Inferior parietal cortex (tissue), 1 donor: ENCODE measurements around the gene LUZP1.

ENCODE experiments used
- DNase-seq: peaks from one replicate; pipeline ENCODE4 v3.0.0-alpha.2; 2016; ENCODE audit errors: extremely low spot score

The LUZP1 gene

DNA sequence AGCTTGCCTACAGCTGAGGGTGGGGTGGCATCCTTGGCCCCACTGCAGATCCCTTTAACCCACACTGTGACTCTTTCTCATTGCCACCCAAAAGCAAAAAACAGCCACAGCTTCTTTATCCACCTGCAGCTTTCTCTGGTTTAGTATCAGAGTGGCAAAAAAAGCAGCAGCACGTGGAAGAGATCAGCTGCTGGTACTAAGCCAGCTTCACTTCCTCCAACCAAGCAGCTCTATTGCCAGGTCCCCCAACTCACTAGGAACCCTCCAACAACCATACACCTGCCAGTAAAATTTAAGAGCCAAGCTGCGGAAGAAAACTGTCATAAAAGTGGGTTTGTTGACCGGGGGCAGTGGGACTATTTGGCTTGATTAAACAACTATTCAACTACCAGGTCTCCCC, 83.0 kb downstream of the LUZP1 start:
- no peak for DNase-seq

DNA sequence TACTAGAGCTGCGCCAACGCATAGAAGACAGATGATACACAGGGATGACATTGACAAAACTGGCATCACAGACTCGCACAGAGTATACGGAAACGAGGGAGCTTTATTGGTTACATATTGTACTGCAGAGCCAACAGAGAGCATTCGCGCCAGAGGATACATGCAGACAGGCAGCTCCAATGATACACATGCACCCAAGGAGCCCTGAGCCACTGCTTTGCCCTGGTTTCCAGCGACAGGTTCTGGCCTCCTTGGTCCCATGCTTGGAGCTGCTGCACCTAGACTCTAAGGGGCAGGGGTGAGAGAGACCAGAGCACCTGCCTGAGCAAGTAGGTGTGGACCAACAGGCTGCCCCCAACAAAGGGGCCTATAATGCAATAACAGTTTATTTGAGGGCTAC, 83.8 kb downstream of the LUZP1 start:
- DNase-seq, result no peak

DNA sequence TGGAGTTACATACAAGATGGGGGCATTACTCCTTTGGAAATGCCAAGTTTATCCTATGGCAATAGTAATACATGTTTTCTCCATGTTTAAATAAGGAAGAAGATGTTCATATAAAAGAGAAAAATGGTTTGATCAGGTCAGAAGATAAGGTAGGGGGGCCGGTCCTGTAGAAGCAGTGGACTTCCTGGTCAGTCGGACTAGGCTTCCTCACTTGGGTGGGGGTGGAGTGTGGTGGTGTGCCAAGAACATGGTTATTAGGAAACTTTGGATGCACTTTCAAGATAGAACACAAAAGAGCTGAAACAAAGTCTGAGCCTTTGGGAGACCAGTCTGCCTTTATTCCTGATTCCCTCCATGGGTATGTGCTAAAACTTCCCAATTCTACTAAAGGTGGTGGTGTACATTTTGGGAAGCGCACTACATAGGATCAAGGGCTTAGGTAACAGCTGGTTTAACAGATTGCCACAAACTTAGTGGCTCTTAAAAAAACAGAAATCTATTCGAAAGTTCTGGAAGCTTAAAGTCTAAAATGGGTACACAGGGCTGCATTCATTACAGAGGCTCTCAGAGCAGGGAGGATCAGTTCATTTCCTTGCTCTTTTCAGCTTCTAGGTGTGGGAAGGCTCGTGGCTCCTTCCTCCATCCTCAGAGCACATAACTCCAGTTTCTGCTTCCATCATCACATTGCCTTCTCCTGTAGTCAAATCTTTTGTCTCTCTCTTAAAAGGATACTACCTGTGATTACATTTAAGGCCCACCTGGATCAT, 84.8 kb downstream of the LUZP1 start:
- DNase-seq, result no peak

DNA sequence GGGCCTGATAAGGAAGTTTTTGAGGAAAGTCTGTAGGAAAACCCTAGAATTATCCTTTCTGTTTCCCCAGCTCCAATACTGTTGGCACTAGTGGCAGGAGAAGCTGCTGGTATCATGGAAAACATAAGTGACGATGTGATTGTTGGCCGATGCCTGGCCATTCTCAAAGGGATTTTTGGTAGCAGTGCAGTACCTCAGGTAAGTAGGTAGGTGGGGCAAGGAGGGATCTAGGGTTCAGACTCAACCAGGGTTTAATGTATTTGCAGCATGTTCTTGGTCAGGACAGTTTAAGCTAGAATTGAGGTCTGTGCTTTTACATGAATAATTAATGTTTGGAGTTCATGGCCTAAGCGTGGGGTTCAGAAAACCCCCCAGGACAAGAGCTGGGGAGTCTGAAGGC, 87.3 kb downstream of the LUZP1 start:
- DNase-seq, result no peak

DNA sequence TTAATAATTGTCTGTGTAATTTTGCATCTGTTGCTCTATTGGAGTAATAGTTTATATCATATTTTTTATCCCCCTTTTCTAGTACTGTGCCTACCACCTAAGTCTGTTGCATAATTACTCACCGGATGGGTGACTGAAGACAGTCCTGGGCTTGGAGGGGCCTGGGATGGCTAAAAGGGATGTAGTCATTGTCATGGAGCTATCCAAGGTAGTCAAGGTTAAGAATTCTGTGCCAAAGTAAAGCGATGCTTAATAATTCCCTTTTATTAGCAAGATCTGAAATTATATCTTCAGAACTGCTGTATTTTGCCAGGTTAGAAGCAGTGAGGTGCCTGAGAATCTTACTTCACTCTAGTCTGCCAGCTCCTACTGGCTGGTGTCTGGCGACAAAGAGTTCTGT, 87.8 kb downstream of the LUZP1 start:
- DNase-seq, result no peak

DNA sequence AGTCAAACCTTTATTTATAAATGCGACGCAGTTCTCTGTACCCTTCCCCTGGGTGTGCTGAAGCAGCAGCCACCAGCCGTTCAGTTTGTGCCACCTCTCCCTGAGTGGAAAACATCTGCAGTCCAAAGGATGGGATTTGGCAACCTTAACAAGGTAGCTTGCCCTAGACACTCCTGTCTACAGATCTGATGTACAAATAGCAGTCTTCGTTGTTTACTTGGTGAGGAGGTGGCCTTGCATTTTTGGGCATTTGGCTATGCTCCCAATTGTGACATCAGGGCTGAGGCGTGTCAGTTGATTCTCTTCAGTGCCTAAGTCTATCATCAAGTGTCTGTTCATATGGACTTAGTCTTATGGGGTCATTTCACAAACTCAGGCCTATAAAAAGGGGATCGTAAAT, 89.6 kb downstream of the LUZP1 start:
- DNase-seq, result no peak

DNA sequence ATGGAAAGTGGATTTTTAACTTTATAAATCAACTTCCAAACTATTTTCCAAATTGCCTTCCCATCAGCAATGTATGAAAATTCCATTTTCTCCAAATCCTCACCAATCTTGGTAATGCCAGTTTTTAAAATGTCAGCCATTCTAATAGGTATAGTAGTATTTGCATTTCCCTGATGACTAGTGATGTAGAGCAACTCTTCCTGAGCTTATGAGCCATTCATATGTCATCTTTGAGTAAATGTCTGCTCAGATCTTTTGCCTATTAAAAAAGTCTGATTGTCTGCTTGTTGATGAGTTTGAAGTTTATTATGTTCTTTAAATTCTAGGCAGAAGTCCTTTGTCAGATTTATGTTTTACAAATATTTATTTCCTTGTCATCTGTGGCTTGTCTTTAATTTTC, 94.6 kb downstream of the LUZP1 start:
- DNase-seq, result no peak

DNA sequence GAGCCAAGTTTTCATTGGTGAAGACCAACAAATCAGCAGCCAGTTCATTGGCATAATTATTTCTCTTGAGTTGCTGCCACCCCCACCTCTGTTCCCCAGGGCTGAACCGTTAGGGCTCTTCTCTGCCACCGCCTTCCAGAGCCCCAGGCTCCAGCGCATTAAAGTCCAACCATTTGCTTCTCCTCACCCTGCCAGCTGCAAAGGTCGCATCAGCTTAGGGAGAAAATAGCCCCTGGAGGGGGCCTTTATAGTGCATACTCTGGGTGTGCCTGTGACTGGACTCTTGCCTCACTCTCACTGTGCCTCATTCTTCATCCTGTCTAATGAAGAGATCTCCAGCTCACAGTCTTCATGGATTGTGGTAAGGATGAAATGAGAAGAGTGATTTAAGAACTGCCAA, 99.0 kb downstream of the LUZP1 start:
- DNase-seq, result no peak

DNA sequence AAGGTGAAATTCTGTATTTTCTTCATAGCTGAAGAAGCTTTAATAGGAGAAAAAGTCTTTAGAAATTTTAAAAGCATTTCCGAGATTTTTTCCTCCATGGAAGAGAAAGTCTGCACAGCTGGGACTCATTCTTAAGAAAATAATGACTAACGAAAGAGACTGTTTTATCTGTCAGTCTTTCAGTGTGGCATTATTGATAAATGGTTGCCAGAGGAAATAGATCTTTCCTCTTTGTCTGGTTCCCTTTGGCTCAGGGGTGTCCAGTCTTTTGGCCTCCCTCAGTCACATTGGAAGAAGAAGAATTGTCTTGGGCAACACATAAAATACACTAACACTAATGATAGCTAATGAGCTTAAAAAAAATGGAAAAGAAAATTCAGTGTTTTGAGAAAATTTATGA, 99.5 kb downstream of the LUZP1 start:
- DNase-seq, result no peak

DNA sequence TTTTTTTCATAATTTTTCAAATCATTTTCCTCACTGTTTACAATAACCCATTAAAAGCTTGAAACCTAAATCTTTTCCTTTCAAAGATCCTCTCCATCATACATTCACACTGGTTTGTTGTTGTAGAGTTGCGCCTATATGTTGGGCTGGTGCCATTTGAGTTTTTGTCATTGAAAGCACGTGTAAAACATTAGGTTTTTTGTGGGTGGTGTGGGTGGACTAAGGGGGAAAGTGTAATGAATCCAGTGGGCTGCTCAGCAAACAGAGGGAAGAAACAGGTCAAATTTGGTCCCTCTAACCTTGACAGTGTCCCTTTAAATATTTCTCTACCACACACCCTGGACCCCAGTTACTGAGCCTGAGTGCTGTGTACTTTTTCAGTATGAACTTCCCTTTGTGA, 102.6 kb downstream of the LUZP1 start:
- DNase-seq, result no peak

DNA sequence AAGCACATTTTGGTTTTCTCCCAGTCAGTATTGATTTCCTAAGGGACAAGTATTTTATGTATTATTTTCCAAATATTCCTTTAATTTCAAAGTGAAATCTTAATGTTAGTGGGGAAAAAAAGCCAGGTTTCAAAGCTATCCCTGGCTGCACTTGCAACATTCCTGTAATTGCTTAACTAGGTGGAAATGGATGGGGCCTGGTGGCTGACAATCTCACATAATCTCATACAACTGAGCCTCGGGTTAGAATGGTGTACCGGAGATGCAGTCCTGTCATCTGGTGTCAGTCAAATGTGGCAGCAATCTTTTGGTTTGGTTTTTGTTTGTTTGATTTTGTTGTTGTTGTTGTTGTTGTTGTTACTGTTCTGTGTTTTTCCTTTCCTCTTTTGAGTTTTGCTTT, 103.3 kb downstream of the LUZP1 start:
- DNase-seq, result no peak

DNA sequence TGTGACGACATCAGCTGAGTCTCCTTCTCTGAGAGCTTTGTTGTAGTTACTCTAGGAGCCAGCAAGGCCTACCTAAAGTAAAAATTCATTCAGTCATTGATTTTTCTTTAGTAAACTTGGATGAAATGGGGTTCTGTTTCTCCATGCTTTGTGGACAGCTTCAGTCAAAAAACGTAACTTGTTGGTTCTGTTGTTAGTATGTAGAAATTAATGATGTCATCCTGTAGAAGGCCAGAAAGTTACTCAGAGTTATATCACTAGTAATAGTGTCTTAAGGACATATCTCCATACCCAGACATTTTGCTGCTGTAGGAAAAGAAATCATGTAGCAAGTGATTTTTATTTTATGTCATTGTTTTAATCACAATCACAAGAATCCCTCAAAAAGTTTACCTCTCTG, 106.4 kb downstream of the LUZP1 start:
- no peak for DNase-seq

DNA sequence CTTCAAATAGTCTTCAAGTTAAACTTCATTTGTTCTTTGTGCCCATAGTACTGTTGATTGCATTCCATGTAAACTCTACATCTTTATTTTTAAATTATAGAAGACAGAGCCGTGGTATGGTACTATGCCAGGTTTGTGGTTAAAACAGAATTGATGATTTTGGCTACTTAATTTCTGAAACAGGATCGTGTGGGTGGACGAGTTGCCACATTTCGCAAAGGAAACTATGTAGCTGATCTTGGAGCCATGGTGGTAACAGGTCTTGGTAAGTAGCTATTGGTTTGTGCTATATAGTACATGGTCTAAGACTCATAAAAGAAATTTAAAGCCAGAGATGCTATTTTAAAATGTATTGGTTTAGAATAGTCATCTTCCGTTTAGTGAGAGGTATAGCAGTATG, 111.4 kb downstream of the LUZP1 start:
- no peak for DNase-seq

DNA sequence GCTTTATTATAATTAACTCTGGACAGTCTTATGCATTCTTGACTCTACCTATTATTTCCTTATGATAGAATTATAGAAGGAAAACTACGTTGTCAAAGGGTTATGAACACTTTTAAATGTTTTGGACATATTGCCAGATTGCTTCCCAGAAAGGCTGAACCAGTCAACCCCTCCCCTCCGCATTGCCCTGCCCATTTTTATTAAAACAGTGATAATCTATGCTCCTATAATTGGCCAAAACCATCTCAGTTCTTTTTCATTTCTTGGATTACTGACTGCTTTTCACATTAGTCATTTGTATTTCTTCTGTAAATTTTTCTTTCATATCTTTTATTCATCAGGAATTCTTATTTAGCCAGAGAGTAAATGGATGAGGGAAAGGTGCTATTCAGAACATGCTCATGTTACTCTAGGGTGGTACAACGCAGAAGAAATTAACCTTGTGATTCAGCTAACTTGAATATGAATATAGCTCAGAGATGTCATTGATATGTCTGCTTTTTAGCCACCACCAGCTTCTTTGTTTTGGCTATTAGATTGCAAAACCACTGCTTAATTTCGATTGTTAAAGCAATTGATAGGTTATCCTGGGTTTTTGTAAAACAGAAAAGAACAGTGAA, 117.3 kb downstream of the LUZP1 start:
- DNase-seq, result no peak

DNA sequence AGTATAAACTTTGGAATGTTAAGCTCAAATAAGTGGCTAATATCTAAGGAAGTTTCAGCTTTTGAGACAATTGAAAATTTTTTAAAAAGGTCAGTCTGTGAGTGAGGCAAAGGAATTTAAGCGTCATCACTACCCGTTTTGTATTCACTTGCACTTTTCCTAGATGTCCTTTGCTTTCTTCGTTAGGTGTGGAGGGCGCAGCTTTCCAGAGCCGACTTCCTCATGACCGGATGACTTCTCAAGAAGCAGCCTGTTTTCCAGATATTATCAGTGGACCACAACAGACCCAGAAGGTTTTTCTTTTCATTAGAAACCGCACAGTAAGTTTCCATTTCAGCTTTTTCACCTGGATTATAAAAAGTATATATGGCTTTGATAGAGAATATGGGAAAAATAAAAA, 118.5 kb downstream of the LUZP1 start:
- no peak for DNase-seq

DNA sequence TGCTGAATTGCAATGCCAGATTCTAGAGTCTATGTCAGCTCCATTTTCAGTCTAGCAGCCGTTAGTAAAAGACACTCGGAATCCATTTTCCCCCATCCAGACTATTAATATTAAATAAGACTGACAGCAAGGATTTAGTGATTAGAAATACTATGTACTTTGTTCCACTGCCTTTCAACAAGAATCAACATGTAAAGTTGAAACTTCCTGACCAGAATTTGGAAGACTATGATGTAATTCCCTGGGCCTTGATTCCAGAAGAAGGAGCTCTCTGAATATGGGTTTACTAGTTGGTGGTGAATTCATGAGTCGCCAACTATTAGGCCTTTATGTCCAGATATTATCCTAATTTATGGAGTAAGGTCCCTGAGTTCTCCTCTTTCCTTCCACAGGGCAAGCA, 124.6 kb downstream of the LUZP1 start:
- no peak for DNase-seq

DNA sequence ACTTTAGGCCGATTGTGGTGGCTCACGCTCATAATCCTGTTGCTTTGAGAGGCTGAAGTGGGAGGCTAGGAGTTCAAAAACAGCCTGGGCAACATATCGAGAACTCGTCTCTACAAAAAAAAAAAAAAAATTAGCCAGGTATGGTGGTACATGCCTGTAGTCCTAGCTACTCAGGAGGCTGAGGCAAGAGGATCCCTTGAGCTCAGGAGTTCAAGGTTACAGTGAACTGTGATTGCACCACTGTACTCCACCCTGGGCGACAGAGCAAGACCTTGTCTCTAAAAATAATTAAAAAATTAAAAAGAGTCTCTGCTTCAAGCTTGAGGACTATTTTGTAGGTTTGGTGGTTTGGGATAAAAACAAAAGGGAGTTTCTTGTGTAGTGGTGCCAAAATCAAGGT, 128.1 kb downstream of the LUZP1 start:
- DNase-seq, result no peak

DNA sequence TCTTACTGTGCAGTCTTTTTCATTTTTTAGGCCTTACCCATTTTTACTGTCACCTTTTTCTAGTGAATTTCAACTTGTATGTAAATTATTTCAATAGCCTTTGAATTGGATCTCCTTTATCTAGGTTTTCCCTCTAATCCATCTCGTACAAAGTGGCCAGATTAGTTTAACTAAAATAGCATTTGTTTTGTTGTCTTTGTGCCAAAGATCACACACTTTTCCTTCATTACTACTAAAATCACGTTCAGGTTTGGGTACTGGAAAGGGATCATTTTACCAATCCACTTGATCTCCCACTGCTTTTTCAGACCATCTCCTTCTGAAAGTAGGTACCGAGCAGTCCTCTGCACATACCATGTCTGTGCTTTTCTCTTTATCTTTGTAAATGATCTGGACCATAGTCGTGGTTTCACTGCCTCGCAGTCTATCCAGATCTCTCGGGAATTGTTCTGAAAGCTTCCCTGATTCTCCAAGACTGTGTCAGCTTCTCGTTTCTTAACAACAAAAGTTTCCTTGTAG, 129.3 kb downstream of the LUZP1 start:
- no peak for DNase-seq

DNA sequence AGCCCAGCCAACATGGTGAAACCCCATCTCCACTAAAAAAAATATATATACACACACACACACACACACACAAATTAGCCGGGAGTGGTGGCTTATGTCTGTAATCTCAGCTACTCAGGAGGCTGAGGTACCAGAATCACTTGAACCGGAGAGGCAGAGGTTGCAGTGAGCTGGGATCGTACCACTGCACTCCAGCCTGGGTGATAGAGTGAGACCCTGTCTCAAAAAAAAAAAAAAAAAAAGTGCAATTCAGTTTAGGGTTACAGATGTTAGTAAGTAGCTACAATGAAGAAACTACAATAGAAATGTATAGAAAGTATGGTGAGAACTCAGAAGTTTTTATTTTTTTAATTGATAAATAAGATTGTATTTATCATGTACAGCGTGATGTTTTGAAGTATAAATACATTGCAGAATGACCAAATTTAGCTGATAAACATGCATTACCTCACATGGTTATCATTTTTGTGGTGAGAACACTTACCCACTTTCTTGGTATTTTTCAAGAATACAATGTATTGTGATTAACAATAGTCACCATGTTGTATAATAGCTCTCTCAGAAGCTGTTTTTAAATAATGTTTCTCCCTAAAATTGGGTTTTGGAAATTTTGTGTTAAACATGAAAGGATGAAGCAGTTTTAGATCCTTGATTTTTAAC, 131.4 kb downstream of the LUZP1 start:
- no peak for DNase-seq

DNA sequence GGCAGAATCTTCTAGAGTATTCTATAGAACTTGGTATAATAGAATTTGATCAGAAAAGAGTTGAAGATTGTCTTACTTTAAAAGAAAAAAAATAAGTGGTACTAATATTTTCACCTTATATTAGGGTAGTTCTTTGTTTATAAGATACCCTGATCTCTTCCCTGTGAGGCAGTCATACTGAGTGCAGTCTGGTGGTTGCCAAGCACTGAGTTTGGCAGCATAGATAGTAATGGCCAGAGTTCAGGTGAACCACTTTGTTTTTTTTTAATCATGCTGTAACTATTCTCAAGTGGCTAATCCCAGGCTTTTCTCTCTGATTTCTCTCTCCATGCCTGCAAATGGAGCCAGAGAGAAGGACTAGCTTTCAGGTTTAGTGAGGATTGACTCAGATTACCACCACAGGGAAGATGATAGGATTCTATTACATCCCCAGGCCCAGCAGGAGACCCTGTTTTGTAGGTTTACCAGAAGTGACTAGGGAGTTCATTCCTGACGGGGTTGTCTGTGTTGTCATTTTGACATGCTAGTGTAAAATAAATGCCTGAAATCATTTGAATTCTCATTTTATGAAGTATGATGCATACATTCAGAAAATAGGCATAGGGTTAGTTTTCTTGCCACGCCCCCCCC, 132.7 kb downstream of the LUZP1 start:
- no peak for DNase-seq
